SU-DHL-6 (cell line): ENCODE results near the gene GNGT1.

Experiments used
- H2AFZ ChIP-seq: fragments of 200-600 bp; sonication (generic); 2 replicates; pipeline ENCODE4 v1.6.1; 2014; ENCODE audit warnings: low read depth, mild to moderate bottlenecking, moderate library complexity, mixed read lengths, antibody characterized with exemption, low read length; ENCODE audit not compliant: severe bottlenecking
- H3F3A ChIP-seq: fragments of 200-600 bp; shearing (Covaris generic); 2 replicates; pipeline ENCODE4 v1.6.0; 2016; ENCODE audit warnings: antibody characterized with exemption, mild to moderate bottlenecking; ENCODE audit not compliant: insufficient read depth
- H3K27ac ChIP-seq: fragments of 200-600 bp; sonication (generic); 2 replicates; pipeline ENCODE4 v1.5.1; 2016; ENCODE audit warnings: low read depth, mild to moderate bottlenecking, low read length, moderate library complexity, mixed read lengths
- H3K27me3 ChIP-seq: fragments of 200-600 bp; sonication (generic), shearing (Covaris generic); 2 replicates; pipeline ENCODE4 v1.6.0; 2014; ENCODE audit warnings: mild to moderate bottlenecking, low read length
- H3K36me3 ChIP-seq: fragments of 200-600 bp; sonication (generic); 2 replicates; pipeline ENCODE4 v1.6.1; 2014; ENCODE audit warnings: mild to moderate bottlenecking, low read length, mixed read lengths
- H3K4me2 ChIP-seq: fragments of 300-600, 200-600 bp; shearing (Covaris generic), sonication (generic); 2 replicates; pipeline ENCODE4 v1.6.0; 2014; ENCODE audit warnings: low read length, low read depth, mild to moderate bottlenecking; ENCODE audit not compliant: poor library complexity, severe bottlenecking
- H3K4me3 ChIP-seq: fragments of 200-600 bp; sonication (generic); 2 replicates; pipeline ENCODE4 v1.5.1; 2014; ENCODE audit warnings: antibody characterized with exemption, low read length, mild to moderate bottlenecking, mixed read lengths; ENCODE audit not compliant: insufficient read depth, poor library complexity, severe bottlenecking
- H3K79me2 ChIP-seq: fragments of 200-600 bp; sonication (generic); 2 replicates; pipeline ENCODE4 v1.6.1; 2014; ENCODE audit warnings: mild to moderate bottlenecking, low read length, moderate library complexity; ENCODE audit not compliant: insufficient read depth
- H3K9ac ChIP-seq: fragments of 200-600 bp; sonication (generic); 2 replicates; pipeline ENCODE4 v1.7.0; 2014; ENCODE audit warnings: mild to moderate bottlenecking, low read length
- H3K9me2 ChIP-seq: fragments of 200-600 bp; sonication (generic); replicated peaks from 2 replicates; pipeline ENCODE4 v1.6.1; 2014; ENCODE audit warnings: low read length; ENCODE audit not compliant: insufficient read depth
- H3K9me3 ChIP-seq: fragments of 200-600 bp; sonication (generic); 2 replicates; pipeline ENCODE4 v1.6.1; 2014; ENCODE audit warnings: low read length, mixed read lengths; ENCODE audit not compliant: insufficient read depth
- H4K20me1 ChIP-seq: fragments of 200-600 bp; sonication (generic); 2 replicates; pipeline ENCODE4 v1.6.1; 2014; ENCODE audit warnings: low read depth, mild to moderate bottlenecking, antibody characterized with exemption, low read length, moderate library complexity, mixed read lengths
- CTCF ChIP-seq: fragments of 200-600 bp; sonication (generic); IDR thresholded peaks from one replicate; pipeline ENCODE4 v1.5.1; 2017; ENCODE audit warnings: antibody characterized with exemption, mild to moderate bottlenecking, low read length, moderate library complexity; ENCODE audit not compliant: insufficient read depth, poor library complexity, severe bottlenecking
- EZH2phosphoT487 ChIP-seq: fragments of 200-600 bp; sonication (generic), shearing (Covaris generic); conservative IDR thresholded peaks from 2 replicates; pipeline ENCODE4 v1.6.1; 2018; ENCODE audit warnings: mild to moderate bottlenecking, antibody characterized with exemption, low read length, moderate library complexity, mixed read lengths

GNGT1 gene

DNA sequence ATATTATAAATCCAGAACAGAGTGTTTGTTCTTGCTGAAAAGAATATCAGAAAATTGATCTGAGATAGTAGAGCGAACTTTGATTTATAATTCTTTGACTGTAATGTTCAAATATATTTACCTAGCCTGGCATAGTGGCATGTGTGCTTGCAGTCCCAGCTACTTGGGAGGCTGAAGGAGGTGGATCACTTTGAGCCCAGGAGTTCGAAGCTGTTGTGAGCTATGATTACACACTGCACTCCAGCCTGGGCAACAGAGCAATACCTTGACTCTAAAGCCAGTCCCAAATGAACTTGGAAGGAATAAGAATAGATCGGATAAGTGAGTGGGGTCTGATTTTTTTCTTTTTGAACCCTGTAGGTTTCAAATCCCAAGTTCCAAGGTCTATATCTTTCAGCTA lies 38.7 kb downstream of the GNGT1 start:
- Histone ChIP-seq H2AFZ (no peak overlapping the region), H3K9ac (no peak overlapping the region), H3K27ac (no peak overlapping the region), H3F3A (no peaks in the 10 kb centered on the region), H3K27me3 (no peaks in the 10 kb centered on the region), H3K4me2 (no peak overlapping the region), H3K4me3 (no peak overlapping the region), H3K9me2 (no peaks in the 10 kb centered on the region), H4K20me1 (no peaks in the 10 kb centered on the region), H3K36me3 (no peaks in the 10 kb centered on the region), H3K9me3 (no peaks in the 10 kb centered on the region), H3K79me2 (no peaks in the 10 kb centered on the region)
- no peak for TF ChIP-seq CTCF
- TF ChIP-seq EZH2phosphoT487: no peak

- Histone ChIP-seq H3K9ac (no peak overlapping the region), H3F3A (no peaks in the 10 kb centered on the region), H3K4me2 (no peak overlapping the region), H2AFZ (no peak overlapping the region), H3K36me3 (no peaks in the 10 kb centered on the region), H3K9me2 (no peaks in the 10 kb centered on the region), H3K79me2 (no peaks in the 10 kb centered on the region), H3K4me3 (no peak overlapping the region), H3K27ac (no peak overlapping the region), H3K9me3 (no peaks in the 10 kb centered on the region), H4K20me1 (no peaks in the 10 kb centered on the region), H3K27me3 (no peaks in the 10 kb centered on the region)
- no peak for TF ChIP-seq CTCF
- no peak for TF ChIP-seq EZH2phosphoT487
Observed at GRCh38 chr7:93945756-93946535, 39.6 kb downstream of the GNGT1 start.

- Histone ChIP-seq H3K27me3 (no peaks in the 10 kb centered on the region), H3K4me3 (no peak overlapping the region), H3K9ac (no peak overlapping the region), H2AFZ (no peak overlapping the region), H4K20me1 (no peaks in the 10 kb centered on the region), H3F3A (no peaks in the 10 kb centered on the region), H3K36me3 (no peaks in the 10 kb centered on the region), H3K4me2 (no peak overlapping the region), H3K27ac (no peak overlapping the region), H3K79me2 (no peaks in the 10 kb centered on the region), H3K9me3 (no peaks in the 10 kb centered on the region), H3K9me2 (no peaks in the 10 kb centered on the region)
- TF ChIP-seq CTCF: no peak
- TF ChIP-seq EZH2phosphoT487: no peak
Observed at GRCh38 chr7:93948106-93948505, 41.7 kb downstream of the GNGT1 start.
